ENCODE data around the gene GBF1.
"Not testable (repeated sequence)": the region's sequence is repeated elsewhere in the genome, so short reads cannot be mapped to it uniquely, and the experiment has no call there.

The GBF1 gene

GRCh38 chr10:102306710-102307109 lies 61.4 kb downstream of the GBF1 start:
- Histone ChIP-seq H3K27me3 (no peaks in the 10 kb centered on the region), H3K36me3 (no peaks in the 10 kb centered on the region), H3K4me1 (no peaks in the 10 kb centered on the region), H3K9me3 (no peaks in the 10 kb centered on the region), H3K4me3 (ENCODE audit: low read depth, low read length) (no peak overlapping the region)
- no peak for TF ChIP-seq CTCF (IDR thresholded peaks at IDR 0.05; ENCODE audit: low read depth, low read length)
- DNase-seq, result no peak

DNA sequence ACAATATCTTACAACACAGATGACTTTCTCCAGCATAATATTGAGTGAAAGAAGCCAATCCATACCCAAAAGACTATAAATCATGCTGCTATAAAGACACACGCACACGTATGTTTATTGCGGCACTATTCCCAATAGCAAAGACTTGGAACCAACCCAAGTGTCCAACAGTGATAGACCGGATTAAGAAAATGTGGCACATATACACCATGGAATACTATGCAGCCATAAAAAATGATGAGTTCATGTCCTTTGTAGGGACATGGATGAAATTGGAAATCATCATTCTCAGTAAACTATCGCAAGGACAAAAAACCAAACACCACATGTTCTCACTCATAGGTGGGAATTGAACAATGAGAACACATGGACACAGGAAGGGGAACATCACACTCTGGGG lies 63.0 kb downstream of the GBF1 start:
- H3K4me3 ChIP-seq (ENCODE audit: low read depth, low read length); H3K36me3 ChIP-seq; DNase-seq; H3K4me1 ChIP-seq; H3K27me3 ChIP-seq; H3K9me3 ChIP-seq: not testable (repeated sequence)

- Histone ChIP-seq H3K36me3 (no peaks in the 10 kb centered on the region), H3K9me3 (no peaks in the 10 kb centered on the region), H3K27me3 (no peaks in the 10 kb centered on the region), H3K4me1 (no peaks in the 10 kb centered on the region), H3K4me3 (ENCODE audit: low read depth, low read length) (no peak overlapping the region)
- DNase-seq, result no peak
- no peak for TF ChIP-seq CTCF (IDR thresholded peaks at IDR 0.05; ENCODE audit: low read depth, low read length)
Measured at GRCh38 chr10:102309236-102309635, 63.9 kb downstream of the GBF1 start.

GRCh38 chr10:102309916-102310315 lies 64.6 kb downstream of the GBF1 start:
- no peaks in the 10 kb centered on the region for H3K36me3 ChIP-seq
- no peak for DNase-seq
- no peaks in the 10 kb centered on the region for H3K4me1 ChIP-seq
- no peak for TF ChIP-seq CTCF (IDR thresholded peaks at IDR 0.05; ENCODE audit: low read depth, low read length)
- H3K4me3 ChIP-seq (ENCODE audit: low read depth, low read length), result no peak overlapping the region
- H3K9me3 ChIP-seq, result no peaks in the 10 kb centered on the region
- no peaks in the 10 kb centered on the region for H3K27me3 ChIP-seq

DNA sequence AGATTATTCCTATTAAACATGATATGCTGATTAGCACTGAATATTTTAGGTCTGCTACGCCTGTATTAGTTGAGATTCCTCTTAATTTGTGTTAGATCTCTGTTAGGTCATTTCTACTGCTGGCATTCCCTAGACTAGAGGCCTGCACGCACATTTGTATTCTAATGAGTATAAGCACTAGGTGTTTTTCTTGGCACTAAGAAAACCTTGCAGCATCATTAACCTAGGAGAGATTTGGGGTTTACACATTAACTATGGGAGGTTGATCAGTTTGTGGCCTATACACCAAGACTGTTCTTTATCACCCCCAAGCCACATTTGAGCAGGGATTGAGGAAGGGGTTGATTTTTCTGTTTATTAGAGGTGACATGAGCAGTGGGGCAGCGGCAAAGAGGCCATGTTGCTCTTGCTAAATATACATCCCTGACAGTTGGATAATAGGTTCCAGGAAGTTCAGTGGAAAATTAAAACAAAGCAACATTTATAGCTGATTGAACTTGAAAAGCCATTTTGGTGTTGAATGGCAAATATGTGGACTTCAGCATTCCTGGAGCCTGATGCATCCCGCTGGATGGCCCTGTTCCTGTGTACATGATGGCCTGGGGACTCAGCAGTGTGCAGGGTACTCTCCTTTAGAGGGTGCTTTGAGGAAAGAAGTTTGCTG lies 65.2 kb downstream of the GBF1 start:
- Histone ChIP-seq H3K36me3 (no peaks in the 10 kb centered on the region; the same call in 1 of the 2 replicates), H3K9me3 (no peaks in the 10 kb centered on the region), H3K4me1 (no peaks in the 10 kb centered on the region), H3K4me3 (ENCODE audit: low read depth, low read length) (no peak overlapping the region), H3K27me3 (no peaks in the 10 kb centered on the region)
- TF ChIP-seq CTCF (IDR thresholded peaks at IDR 0.05; ENCODE audit: low read depth, low read length), result no peak
- no peak for DNase-seq

- TF ChIP-seq CTCF (IDR thresholded peaks at IDR 0.05; ENCODE audit: low read depth, low read length), result no peak
- no peaks in the 10 kb centered on the region for H3K27me3 ChIP-seq
Measured at GRCh38 chr10:102311025-102311420, 65.7 kb downstream of the GBF1 start.

More at GRCh38 chr10:102311025-102311420, 65.7 kb downstream of the GBF1 start:
- H3K4me3 ChIP-seq (ENCODE audit: low read depth, low read length), result no peak overlapping the region
- H3K4me1 ChIP-seq, result no peaks in the 10 kb centered on the region
- DNase-seq, result no peak
- H3K36me3 ChIP-seq, result no peaks in the 10 kb centered on the region; the same call in 1 of the 2 replicates
- H3K9me3 ChIP-seq, result no peaks in the 10 kb centered on the region
